Neural progenitor cell (in vitro differentiated cells): Measurements from ENCODE around the gene METTL14. TPM values are rescaled to one million over a fixed set of nuclear protein-coding genes. Genes with fewer than 3 reads are reported as not detected.

Experiments
- DNase-seq: peaks from one replicate; pipeline ENCODE4 v3.0.0-alpha.2; 2016; ENCODE audit warnings: low spot score
- H2AFZ ChIP-seq: fragments of 200-600 bp; sonication (generic); replicated peaks from 2 replicates; pipeline ENCODE4 v1.6.1; 2016; ENCODE audit warnings: antibody characterized with exemption
- H3F3A ChIP-seq: fragments of 200-600 bp; sonication (generic); 2 replicates; pipeline ENCODE4 v1.6.1; 2016; ENCODE audit warnings: antibody characterized with exemption, low read depth
- H3K27ac ChIP-seq: fragments of 200-600 bp; sonication (generic); 2 replicates; pipeline ENCODE4 v1.5.1; 2016; ENCODE audit warnings: mild to moderate bottlenecking
- H3K27me3 ChIP-seq: fragments of 200-600 bp; sonication (generic); 2 replicates; pipeline ENCODE4 v1.6.1; 2016; ENCODE audit warnings: mild to moderate bottlenecking, moderate library complexity
- H3K36me3 ChIP-seq: fragments of 200-600 bp; sonication (generic); 2 replicates; pipeline ENCODE4 v1.5.1; 2016
- H3K4me1 ChIP-seq: fragments of 200-600 bp; sonication (generic); 2 replicates; pipeline ENCODE4 v1.6.1; 2016; ENCODE audit warnings: mixed run types
- H3K4me2 ChIP-seq: fragments of 200-600 bp; sonication (generic); 2 replicates; pipeline ENCODE4 v1.6.1; 2016
- H3K4me3 ChIP-seq: fragments of 200-600 bp; sonication (generic); 2 replicates; pipeline ENCODE4 v1.5.1; 2016
- H3K79me2 ChIP-seq: fragments of 200-600 bp; sonication (generic); 2 replicates; pipeline ENCODE4 v1.6.1; 2016; ENCODE audit warnings: low read depth
- H3K9ac ChIP-seq: fragments of 200-600 bp; sonication (generic); 2 replicates; pipeline ENCODE4 v1.6.1; 2016
- H3K9me3 ChIP-seq: fragments of 200-600 bp; sonication (generic); 2 replicates; pipeline ENCODE4 v1.5.1; 2016; ENCODE audit warnings: low read depth
- H4K20me1 ChIP-seq: fragments of 200-600 bp; sonication (generic); 2 replicates; pipeline ENCODE4 v1.6.1; 2016; ENCODE audit warnings: low read depth
- H3K27ac Mint-ChIP-seq: 3 replicates; pipeline ENCODE4 v1.8.0; 2021; ENCODE audit warnings: mixed read lengths
- H3K27me3 Mint-ChIP-seq: 2 replicates; pipeline ENCODE4 v1.8.0; 2022; ENCODE audit warnings: low read depth, mild to moderate bottlenecking, inconsistent platforms, moderate library complexity, mixed read lengths; ENCODE audit not compliant: insufficient read depth
- H3K36me3 Mint-ChIP-seq: 3 replicates; pipeline ENCODE4 v1.8.0; 2021; ENCODE audit warnings: mixed read lengths
- H3K4me1 Mint-ChIP-seq: 3 replicates; pipeline ENCODE4 v1.8.0; 2021; ENCODE audit warnings: mixed read lengths
- H3K4me3 Mint-ChIP-seq: 3 replicates; pipeline ENCODE4 v1.8.0; 2021; ENCODE audit warnings: mild to moderate bottlenecking, moderate library complexity, mixed read lengths
- H3K9me3 Mint-ChIP-seq: 3 replicates; pipeline ENCODE4 v1.8.0; 2020; ENCODE audit warnings: mixed read lengths
- CTCF ChIP-seq: fragments of 200-600 bp; sonication (generic); IDR thresholded peaks from 2 replicates; pipeline ENCODE4 v1.5.1; 2017; ENCODE audit warnings: antibody characterized with exemption, mild to moderate bottlenecking
- EZH2 ChIP-seq: fragments of 200-600 bp; sonication (generic); IDR thresholded peaks from 2 replicates; pipeline ENCODE4 v1.6.1; 2017; ENCODE audit warnings: antibody characterized with exemption, mild to moderate bottlenecking, moderate library complexity
- EZH2phosphoT487 ChIP-seq: fragments of 200-600 bp; sonication (generic); IDR thresholded peaks from 2 replicates; pipeline ENCODE4 v1.6.1; 2017; ENCODE audit warnings: antibody characterized with exemption
- total RNA-seq: library from RNA; depleted of rRNA; stranded (reverse); fragments of >200 nt; gene quantifications from 2 replicates; pipeline ENCODE4 v1.2.3, GENCODE V29; 2015; ENCODE audit warnings: low replicate concordance

Gene METTL14
- total RNA-seq, 1 donor from 2014 or later: 43.2 TPM

DNA sequence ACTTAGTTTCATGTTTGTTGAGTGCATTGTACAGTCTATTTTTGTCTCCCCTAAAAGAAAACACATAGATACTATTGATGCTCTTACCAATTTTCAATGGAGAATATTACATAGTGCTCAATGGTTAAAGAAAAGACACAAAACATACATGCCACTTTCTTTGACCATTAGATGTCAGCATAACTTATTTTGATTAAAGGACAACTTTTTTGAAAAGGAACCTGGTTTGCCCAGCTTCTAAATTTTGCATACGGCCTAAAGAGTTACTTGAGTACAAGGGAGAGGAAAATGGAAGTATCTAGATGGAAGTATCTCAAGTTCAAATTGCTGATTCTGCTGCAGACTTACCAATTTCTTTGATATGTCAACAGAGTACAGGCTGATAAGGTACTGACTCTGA lies 68.5 kb downstream of the METTL14 start:
- H2AFZ ChIP-seq: no peak overlapping the region
- TF ChIP-seq EZH2 (no peak), EZH2phosphoT487 (no peak), CTCF (no peak)
- no peaks in the 10 kb centered on the region for H3K4me1 ChIP-seq
- no peak overlapping the region for H3K27ac ChIP-seq
- H3K4me3 ChIP-seq: no peak overlapping the region
- no peaks in the 10 kb centered on the region for H3K27me3 Mint-ChIP-seq
- H3K36me3 Mint-ChIP-seq: peaks cover 2% of the 10 kb centered on the region
- no peak overlapping the region for H3K4me2 ChIP-seq
- H3K36me3 ChIP-seq: no peaks in the 10 kb centered on the region
- no peaks in the 10 kb centered on the region for H3K79me2 ChIP-seq
- H3K9ac ChIP-seq: no peak overlapping the region
- no peak for DNase-seq
- H3K27ac Mint-ChIP-seq: no peak overlapping the region
- H3K27me3 ChIP-seq: no peaks in the 10 kb centered on the region
- H3K9me3 ChIP-seq: no peaks in the 10 kb centered on the region
- H3K9me3 Mint-ChIP-seq: no peaks in the 10 kb centered on the region
- peaks cover 3% of the 10 kb centered on the region for H3K4me1 Mint-ChIP-seq
- no peaks in the 10 kb centered on the region for H3F3A ChIP-seq
- no peaks in the 10 kb centered on the region for H4K20me1 ChIP-seq
- no peak overlapping the region for H3K4me3 Mint-ChIP-seq

DNA sequence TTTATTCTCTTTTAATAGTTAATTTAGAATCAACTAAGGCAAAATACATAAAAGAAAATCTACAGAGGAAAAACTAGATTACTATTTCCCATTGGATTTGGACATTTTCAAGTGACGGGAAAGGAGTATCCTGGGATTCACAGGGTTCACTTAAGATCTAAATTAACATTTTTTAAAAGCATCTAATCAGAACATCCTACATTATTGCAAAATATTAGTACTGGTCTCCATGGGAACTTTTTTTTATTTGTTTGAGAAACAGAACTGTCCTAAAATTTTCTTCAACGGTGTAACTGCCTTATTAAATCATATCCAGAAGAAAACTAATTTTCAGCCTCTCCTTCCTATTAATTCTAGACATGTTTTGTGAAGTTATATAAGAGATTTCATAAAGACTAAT lies 69.7 kb downstream of the METTL14 start:
- Histone ChIP-seq H3K4me1 (no peaks in the 10 kb centered on the region), H3K27me3 (no peaks in the 10 kb centered on the region), H3K4me2 (no peak overlapping the region), H3K9me3 (no peaks in the 10 kb centered on the region), H3K36me3 (no peaks in the 10 kb centered on the region), H3K27ac (no peak overlapping the region), H3K4me3 (no peak overlapping the region), H3F3A (no peaks in the 10 kb centered on the region), H3K9ac (no peak overlapping the region), H3K79me2 (no peaks in the 10 kb centered on the region), H2AFZ (no peak overlapping the region), H4K20me1 (no peaks in the 10 kb centered on the region)
- H3K9me3 Mint-ChIP-seq: no peaks in the 10 kb centered on the region
- no peak for TF ChIP-seq EZH2
- no peak for TF ChIP-seq EZH2phosphoT487
- TF ChIP-seq CTCF: no peak
- H3K27me3 Mint-ChIP-seq: no peaks in the 10 kb centered on the region
- no peak overlapping the region for H3K4me3 Mint-ChIP-seq
- peaks cover 3% of the 10 kb centered on the region for H3K4me1 Mint-ChIP-seq
- no peak for DNase-seq
- H3K36me3 Mint-ChIP-seq: peaks cover 2% of the 10 kb centered on the region
- H3K27ac Mint-ChIP-seq: no peak overlapping the region

- no peaks in the 10 kb centered on the region for H3K36me3 ChIP-seq
- peaks cover 3% of the 10 kb centered on the region for H3K4me1 Mint-ChIP-seq
Measured at GRCh38 chr4:118755438-118756226, 70.4 kb downstream of the METTL14 start.

More at GRCh38 chr4:118755438-118756226, 70.4 kb downstream of the METTL14 start:
- Histone ChIP-seq H3K4me3 (no peak overlapping the region), H3F3A (no peaks in the 10 kb centered on the region), H3K4me1 (no peaks in the 10 kb centered on the region), H3K79me2 (no peaks in the 10 kb centered on the region), H4K20me1 (no peaks in the 10 kb centered on the region), H2AFZ (no peak overlapping the region), H3K9ac (no peak overlapping the region), H3K4me2 (no peak overlapping the region), H3K9me3 (no peaks in the 10 kb centered on the region), H3K27ac (no peak overlapping the region), H3K27me3 (no peaks in the 10 kb centered on the region)
- Mint-ChIP-seq H3K4me3 (no peak overlapping the region), H3K36me3 (peaks cover 2% of the 10 kb centered on the region), H3K9me3 (no peaks in the 10 kb centered on the region), H3K27me3 (no peaks in the 10 kb centered on the region), H3K27ac (no peak overlapping the region)
- no peak for TF ChIP-seq EZH2
- no peak for TF ChIP-seq EZH2phosphoT487
- TF ChIP-seq CTCF: no peak
- DNase-seq: no peak
